SU-DHL-6 (cell line): ENCODE data around the gene SDK2.

Experiments used
- EZH2phosphoT487 ChIP-seq: fragments of 200-600 bp; sonication (generic), shearing (Covaris generic); conservative IDR thresholded peaks from 2 replicates; pipeline ENCODE4 v1.6.1; 2018; ENCODE audit warnings: mild to moderate bottlenecking, antibody characterized with exemption, low read length, moderate library complexity, mixed read lengths
- TF ChIP-seq, protein P1 (sequence below): fragments of 200-600 bp; sonication (generic); IDR thresholded peaks from one replicate; pipeline ENCODE4 v1.5.1; 2017; ENCODE audit warnings: antibody characterized with exemption, mild to moderate bottlenecking, low read length, moderate library complexity; ENCODE audit not compliant: insufficient read depth, poor library complexity, severe bottlenecking

DNA sequence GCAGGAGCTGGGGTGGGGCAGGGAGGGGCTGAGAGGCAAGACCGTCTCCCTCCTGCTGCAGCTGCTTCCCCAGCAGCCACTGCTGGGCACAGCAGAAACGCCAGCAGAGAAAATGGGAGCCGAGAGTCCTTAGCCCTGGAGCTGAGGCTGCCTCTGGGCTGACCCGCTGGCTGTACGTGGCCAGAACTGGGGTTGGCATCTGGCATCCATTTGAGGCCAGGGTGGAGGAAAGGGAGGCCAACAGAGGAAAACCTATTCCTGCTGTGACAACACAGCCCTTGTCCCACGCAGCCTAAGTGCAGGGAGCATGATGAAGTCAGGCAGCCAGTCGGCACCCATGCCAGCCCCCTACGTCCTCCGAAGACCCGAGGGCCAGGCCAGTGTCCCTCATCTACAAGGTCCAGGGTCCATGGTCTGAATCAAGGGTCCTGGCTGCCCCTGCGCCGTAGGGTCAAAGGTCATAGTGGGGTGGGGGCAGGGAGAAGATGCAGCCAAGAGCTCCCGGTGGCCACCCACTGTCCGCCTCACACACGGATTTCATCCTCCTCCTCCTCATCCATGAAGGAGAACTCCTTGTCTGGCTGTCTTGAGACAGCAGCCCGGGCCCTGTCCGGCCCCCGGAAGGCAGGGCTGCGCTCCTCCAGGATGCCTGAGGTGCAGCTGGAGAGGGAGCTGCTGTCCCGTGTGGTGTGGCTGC is 359.2 kb downstream of the SDK2 start:
- TF ChIP-seq, protein P1, sequence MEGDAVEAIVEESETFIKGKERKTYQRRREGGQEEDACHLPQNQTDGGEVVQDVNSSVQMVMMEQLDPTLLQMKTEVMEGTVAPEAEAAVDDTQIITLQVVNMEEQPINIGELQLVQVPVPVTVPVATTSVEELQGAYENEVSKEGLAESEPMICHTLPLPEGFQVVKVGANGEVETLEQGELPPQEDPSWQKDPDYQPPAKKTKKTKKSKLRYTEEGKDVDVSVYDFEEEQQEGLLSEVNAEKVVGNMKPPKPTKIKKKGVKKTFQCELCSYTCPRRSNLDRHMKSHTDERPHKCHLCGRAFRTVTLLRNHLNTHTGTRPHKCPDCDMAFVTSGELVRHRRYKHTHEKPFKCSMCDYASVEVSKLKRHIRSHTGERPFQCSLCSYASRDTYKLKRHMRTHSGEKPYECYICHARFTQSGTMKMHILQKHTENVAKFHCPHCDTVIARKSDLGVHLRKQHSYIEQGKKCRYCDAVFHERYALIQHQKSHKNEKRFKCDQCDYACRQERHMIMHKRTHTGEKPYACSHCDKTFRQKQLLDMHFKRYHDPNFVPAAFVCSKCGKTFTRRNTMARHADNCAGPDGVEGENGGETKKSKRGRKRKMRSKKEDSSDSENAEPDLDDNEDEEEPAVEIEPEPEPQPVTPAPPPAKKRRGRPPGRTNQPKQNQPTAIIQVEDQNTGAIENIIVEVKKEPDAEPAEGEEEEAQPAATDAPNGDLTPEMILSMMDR = no peak
- no peak for TF ChIP-seq EZH2phosphoT487
